Measurements from ENCODE around the gene PRUNE2. TPM values are rescaled to one million over a fixed set of nuclear protein-coding genes. Genes with fewer than 3 reads are reported as not detected.
"Not testable (repeated sequence)": the region's sequence is repeated elsewhere in the genome, so short reads cannot be mapped to it uniquely, and the experiment has no call there.

Gene PRUNE2
- total RNA-seq, 2 experiments from 2014 or later, result 0.27 to 0.40 TPM

GRCh38 chr9:76594764-76595424, 311.0 kb downstream of the PRUNE2 start:
- CTCF ChIA-PET, result interaction anchor here (1.1 to 1.5 kb wide), 2 partner anchors 8 to 14 kb away, joined by 3 read pairs; no protein-coding TSS in a partner anchor

GRCh38 chr9:76593961-76594735, 311.8 kb downstream of the PRUNE2 start:
- CTCF ChIA-PET, result interaction anchor here (1.1 to 1.5 kb wide), 2 partner anchors 9 to 15 kb away, joined by 3 read pairs; no protein-coding TSS in a partner anchor
- POLR2A ChIA-PET, result not testable (repeated sequence)

More at GRCh38 chr9:76594764-76595424, 311.0 kb downstream of the PRUNE2 start:
- POLR2A ChIA-PET, result no interaction called here

- ChIA-PET POLR2A (no interaction called here), CTCF (no interaction called here)
Observed at GRCh38 chr9:76592974-76593347, 313.0 kb downstream of the PRUNE2 start.

GRCh38 chr9:76592091-76592973, 313.6 kb downstream of the PRUNE2 start:
- CTCF ChIA-PET, result no interaction called here

GRCh38 chr9:76591256-76591950, 314.5 kb downstream of the PRUNE2 start:
- CTCF ChIA-PET, result interaction anchor here (0.9 kb wide), 1 partner anchor 132 kb away, joined by 3 read pairs; the partner anchor contains the start of gene GCNT1

More at GRCh38 chr9:76592091-76592973, 313.6 kb downstream of the PRUNE2 start:
- POLR2A ChIA-PET, result no interaction called here

GRCh38 chr9:76588316-76588715, 317.6 kb downstream of the PRUNE2 start:
- ChIA-PET CTCF (no interaction called here), POLR2A (no interaction called here)

More at GRCh38 chr9:76591256-76591950, 314.5 kb downstream of the PRUNE2 start:
- POLR2A ChIA-PET, result interaction anchor here (0.6 kb wide), 1 partner anchor 131 kb away, joined by 3 read pairs; no protein-coding TSS in a partner anchor

GRCh38 chr9:76586390-76587314, 319.3 kb downstream of the PRUNE2 start:
- ChIA-PET CTCF (no interaction called here), POLR2A (no interaction called here)

GRCh38 chr9:76585487-76586389, 320.2 kb downstream of the PRUNE2 start:
- POLR2A ChIA-PET, result no interaction called here
- CTCF ChIA-PET, result no interaction called here

GRCh38 chr9:76583256-76583655, 322.7 kb downstream of the PRUNE2 start:
- POLR2A ChIA-PET, result no interaction called here
- CTCF ChIA-PET, result no interaction called here

- ChIA-PET CTCF (no interaction called here), POLR2A (no interaction called here)
Observed at GRCh38 chr9:76581731-76582130, 324.2 kb downstream of the PRUNE2 start.

- ChIA-PET CTCF (no interaction called here), POLR2A (no interaction called here)
Observed at GRCh38 chr9:76580820-76581219, 325.1 kb downstream of the PRUNE2 start.

- ChIA-PET CTCF (no interaction called here), POLR2A (interaction anchor here (0.7 kb wide), 1 partner anchor 136 kb away, joined by 11 read pairs; no protein-coding TSS in a partner anchor)
Observed at GRCh38 chr9:76580188-76580587, 325.7 kb downstream of the PRUNE2 start.

GRCh38 chr9:76576344-76576743, 329.6 kb downstream of the PRUNE2 start:
- ChIA-PET POLR2A (interaction anchor here (0.6 to 1.6 kb wide), 6 partner anchors 12 to 182 kb away, joined by 3 to 8 read pairs (median 3); partner anchors contain the start of genes GCNT1 and RFK), CTCF (interaction anchor here (1.0 kb wide), 1 partner anchor 12 kb away, joined by 3 read pairs; no protein-coding TSS in a partner anchor)

GRCh38 chr9:76575761-76576160, 330.2 kb downstream of the PRUNE2 start:
- CTCF ChIA-PET, result interaction anchor here (0.5 to 1.0 kb wide), 3 partner anchors 11 to 1444 kb away, joined by 3 to 7 read pairs (median 3); no protein-coding TSS in a partner anchor
- POLR2A ChIA-PET, result interaction anchor here (0.6 to 1.6 kb wide), 5 partner anchors 13 to 151 kb away, joined by 3 to 8 read pairs (median 7); partner anchors contain the start of gene GCNT1

GRCh38 chr9:76573905-76574760, 331.8 kb downstream of the PRUNE2 start:
- CTCF ChIA-PET, result interaction anchor here (0.9 kb wide), 1 partner anchor 77 kb away, joined by 3 read pairs; no protein-coding TSS in a partner anchor
- POLR2A ChIA-PET, result no interaction called here

- POLR2A ChIA-PET, result no interaction called here
- CTCF ChIA-PET, result interaction anchor here (0.6 kb wide), 1 partner anchor 11 kb away, joined by 3 read pairs; no protein-coding TSS in a partner anchor
Observed at GRCh38 chr9:76573408-76573807, 332.5 kb downstream of the PRUNE2 start.
